HuH-7.5 (cell line): ENCODE data around the gene HELZ2.
"Not testable (repeated sequence)": the region's sequence is repeated elsewhere in the genome, so short reads cannot be mapped to it uniquely, and the experiment has no call there.

Experiments used
- DNase-seq: peaks from one replicate; pipeline ENCODE4 v3.0.0; 2011; ENCODE audit warnings: low spot score

The HELZ2 gene

GRCh38 chr20:63565021-63565698 is 8.9 kb downstream of the HELZ2 start:
- DNase-seq, result no peak

DNA sequence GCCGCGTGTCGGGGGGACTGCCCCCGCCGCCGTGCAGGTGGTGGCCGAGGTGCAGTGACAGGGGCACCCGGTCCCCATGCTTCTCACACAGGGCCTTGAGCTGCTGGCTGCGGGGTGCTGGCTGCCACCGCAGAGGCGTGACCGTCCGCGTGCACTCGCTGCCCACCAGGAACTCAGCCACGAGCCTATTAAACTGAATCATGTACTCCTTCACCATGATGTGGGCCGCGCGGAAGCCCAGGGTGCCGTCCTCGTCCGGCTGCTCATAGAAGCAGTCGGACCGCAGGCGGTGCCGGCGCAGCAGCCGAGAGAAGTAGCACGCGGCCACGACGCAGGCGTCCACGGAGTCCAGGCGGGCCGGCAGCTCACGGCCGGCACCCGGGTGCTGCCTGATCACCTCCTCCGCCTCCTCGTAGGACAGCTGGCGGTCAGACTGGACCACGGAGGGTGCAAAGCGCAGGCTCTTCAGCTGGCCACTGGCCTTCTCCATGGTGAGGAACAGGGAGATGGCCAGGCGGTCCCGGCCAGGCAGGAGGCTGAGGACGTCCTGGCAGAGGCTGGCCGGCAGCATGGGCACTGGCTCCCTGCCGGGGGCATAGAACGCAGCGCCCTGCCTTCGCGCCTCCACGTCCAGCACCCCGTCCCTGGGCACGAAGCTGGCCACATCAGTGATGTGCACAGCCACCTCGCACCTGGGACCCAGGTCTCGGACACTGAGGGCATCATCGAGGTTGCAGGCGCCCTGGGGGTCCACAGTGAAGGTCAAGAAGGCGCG is 9.8 kb downstream of the HELZ2 start:
- no peak for DNase-seq

GRCh38 chr20:63563225-63563935 is 10.7 kb downstream of the HELZ2 start:
- DNase-seq, result no peak

- no peak for DNase-seq
Observed at GRCh38 chr20:63562461-63563224, 11.4 kb downstream of the HELZ2 start.

GRCh38 chr20:63561624-63562396 is 12.2 kb downstream of the HELZ2 start:
- DNase-seq, result no peak

GRCh38 chr20:63560856-63561609 is 13.0 kb downstream of the HELZ2 start:
- DNase-seq, result no peak

DNA sequence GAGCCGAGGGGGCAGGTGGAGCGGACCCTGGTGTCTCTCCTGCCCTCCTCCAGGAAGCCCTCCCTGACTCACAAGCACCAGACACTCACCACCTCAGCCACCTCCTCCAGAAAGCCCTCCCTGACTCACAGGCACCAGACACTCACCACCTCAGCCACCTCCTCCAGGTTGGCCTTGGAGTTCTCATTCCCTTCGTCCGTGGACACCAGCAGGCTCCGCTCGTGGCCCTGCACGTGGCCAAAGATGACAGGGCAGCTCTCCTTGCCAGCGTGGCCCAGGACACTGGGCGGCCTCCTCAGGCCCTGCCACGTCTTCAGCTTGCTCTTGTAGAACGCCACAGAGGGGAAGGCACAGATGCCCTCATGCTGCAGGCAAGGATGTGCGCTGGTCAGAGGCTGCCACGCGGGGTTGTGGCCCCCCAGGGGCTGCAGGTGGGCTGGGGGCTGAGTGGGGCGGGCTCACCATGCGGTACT is 13.7 kb downstream of the HELZ2 start:
- DNase-seq, result no peak

GRCh38 chr20:63559485-63560332 is 14.3 kb downstream of the HELZ2 start:
- DNase-seq, result not testable (repeated sequence)

DNA sequence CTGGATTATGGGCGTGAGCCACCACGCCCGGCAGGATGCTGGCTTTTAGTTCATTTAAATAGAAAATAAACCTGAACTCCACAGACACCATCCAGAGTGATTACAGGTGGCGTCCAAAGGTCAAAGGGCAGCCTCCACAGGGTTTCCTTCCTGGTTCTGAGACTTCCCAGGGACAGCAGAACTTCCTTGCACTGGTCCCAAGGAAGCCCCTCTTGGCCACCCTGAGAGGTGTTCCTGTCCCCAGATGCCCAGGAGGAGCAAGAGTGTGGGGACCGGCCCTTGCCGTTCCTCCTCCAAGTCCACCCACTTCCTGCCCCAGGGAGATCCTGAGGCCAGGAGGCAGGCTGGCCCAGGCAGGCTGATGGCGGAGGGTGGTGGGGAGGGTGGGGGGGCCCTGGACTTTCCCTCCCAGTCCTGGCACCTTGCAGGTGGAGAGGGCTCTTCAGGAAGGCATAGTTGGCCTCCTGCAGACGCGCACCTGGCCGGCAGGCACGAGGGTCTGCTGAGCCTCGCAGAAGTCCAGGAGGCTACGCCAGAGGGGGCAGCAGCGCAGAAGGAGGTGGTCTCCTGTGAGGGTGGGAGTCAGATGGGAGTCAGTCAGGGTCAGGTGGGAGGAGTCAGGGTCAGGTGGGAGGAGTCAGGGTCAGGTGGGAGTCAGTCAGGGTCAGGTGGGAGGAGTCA is 15.1 kb downstream of the HELZ2 start:
- DNase-seq, result no peak

DNA sequence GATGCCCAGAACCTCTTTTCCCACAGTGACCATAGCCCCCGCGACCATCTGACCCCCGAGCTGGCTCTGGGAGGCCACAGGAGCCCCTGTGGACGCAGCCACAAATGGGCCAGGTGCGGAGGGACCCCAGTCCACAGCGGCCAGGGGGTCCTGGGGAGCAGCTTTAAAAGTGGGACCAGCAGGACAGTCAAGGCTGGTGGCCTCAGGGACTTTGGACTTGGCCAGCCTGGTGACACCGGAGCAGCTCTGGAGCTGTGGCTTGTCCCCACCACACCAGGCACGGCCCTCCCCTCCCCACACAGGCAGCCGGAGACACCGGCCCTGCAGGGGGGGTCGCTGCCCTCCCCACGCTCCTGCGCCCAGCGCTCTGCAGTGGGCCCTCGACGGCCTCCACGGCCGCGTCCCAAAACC is 16.6 kb downstream of the HELZ2 start:
- DNase-seq, result no peak

DNA sequence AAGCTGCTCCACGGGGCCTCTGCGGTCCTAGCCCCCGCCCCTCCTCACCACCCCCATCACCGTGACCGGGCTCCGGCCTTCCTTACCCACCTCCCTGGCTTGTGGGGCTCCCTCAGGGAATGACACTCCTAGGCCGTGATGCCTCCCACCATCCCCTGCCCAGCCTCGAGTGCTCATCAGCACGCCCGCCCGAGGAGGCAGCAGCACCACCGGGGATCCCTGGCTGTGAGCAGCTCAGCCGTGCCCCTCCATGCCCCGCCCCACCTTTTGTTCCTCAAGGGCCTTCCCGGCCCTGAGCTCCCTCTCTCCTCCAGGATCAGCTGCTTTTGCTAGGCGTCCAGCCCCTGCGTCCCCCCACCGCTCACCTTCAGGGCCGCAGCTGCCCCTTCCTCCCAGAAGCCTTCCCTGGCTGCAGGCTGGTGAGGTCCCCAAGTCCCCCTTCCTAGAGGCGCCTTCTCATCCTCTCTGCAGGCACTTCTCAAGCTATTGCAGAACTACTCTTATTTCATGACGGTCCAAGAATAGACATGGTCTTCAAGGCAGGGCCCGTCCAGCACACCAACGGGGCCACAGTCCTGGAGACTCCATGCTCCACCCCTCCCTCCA is 17.1 kb downstream of the HELZ2 start:
- DNase-seq, result no peak

GRCh38 chr20:63555661-63556381 is 18.2 kb downstream of the HELZ2 start:
- no peak for DNase-seq

- no peak for DNase-seq
Observed at GRCh38 chr20:63554361-63555278, 19.4 kb downstream of the HELZ2 start.

GRCh38 chr20:63553933-63554290 is 20.1 kb downstream of the HELZ2 start, which contains the start of gene FNDC11:
FNDC11 (plus strand) TSS chr20:63554159; CDS start chr20:63555664, 1,505 bp downstream.
- no peak for DNase-seq

DNA sequence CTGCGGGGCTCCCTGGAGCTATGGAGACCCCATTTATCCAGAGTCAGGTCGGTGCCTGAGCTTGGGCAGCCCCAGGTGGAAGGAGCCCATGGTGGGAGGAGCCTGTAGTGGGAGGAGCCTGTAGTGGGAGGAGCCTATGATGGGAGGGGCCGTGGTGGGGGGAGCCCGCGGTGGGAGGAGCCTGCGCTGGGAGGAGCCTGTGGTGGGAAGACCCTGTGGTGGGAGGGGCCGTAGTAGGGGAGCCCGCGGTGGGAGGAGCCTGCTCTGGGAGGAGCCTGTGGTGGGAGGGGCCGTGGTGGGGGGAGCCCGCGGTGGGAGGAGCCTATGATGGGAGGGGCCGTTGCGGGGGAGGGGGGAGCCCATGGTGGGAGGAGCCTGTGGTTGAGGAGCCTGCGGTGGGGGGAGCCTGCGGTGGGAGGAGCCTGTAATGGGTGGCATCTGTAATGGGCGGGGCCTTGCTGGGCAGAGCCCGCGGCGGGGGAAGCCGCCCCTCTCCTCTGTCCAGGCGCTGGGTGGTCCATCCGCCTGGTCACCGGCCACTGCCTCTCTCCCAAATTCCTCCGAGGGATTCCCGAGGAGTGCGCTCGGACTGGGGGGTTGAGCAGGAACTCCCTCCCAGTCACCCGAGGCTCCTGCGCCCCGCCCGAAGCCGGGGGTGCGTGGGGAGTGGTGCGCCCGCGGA is 20.6 kb downstream of the HELZ2 start:
- DNase-seq, result no peak
